WTC11 (cell line): ENCODE data around the gene MPND. TPM values are rescaled to one million over a fixed set of nuclear protein-coding genes. Genes with fewer than 3 reads are reported as not detected.

ENCODE experiments used
- GTF2I ChIP-seq: fragments of 250-450 bp; sonication (Bioruptor Pico); conservative IDR thresholded peaks from 2 replicates; pipeline ENCODE4 v1.4.0; 2021; ENCODE audit warnings: mild to moderate bottlenecking
- ZNF232 ChIP-seq: sonication (generic); formaldehyde crosslinking; IDR thresholded peaks from 2 replicates; pipeline ENCODE4 v1.8.0; 2022; ENCODE audit warnings: mild to moderate bottlenecking, missing genetic modification reagents
- ZNF281 ChIP-seq: sonication (generic); formaldehyde crosslinking; IDR thresholded peaks from 2 replicates; pipeline ENCODE4 v1.8.0; 2023; ENCODE audit warnings: mild to moderate bottlenecking, missing genetic modification reagents
- ZNF671 ChIP-seq: fragments of 250-450 bp; sonication (Bioruptor Pico); IDR thresholded peaks from 2 replicates; pipeline ENCODE4 v1.8.0; 2021; ENCODE audit warnings: mild to moderate bottlenecking
- total RNA-seq: library from RNA; stranded (reverse); gene quantifications from 3 replicates; pipeline ENCODE4 v1.2.3, GENCODE V29; 2021
- TF ChIP-seq, protein P1 (sequence below): sonication (generic); formaldehyde crosslinking; IDR thresholded peaks from 2 replicates; pipeline ENCODE4 v1.8.1; 2022; ENCODE audit warnings: missing genetic modification reagents, borderline replicate concordance
- TF ChIP-seq, protein P2 (sequence below): sonication (generic); formaldehyde crosslinking; IDR thresholded peaks from 2 replicates; pipeline ENCODE4 v1.8.0; 2022; ENCODE audit warnings: mild to moderate bottlenecking, missing genetic modification reagents

Gene MPND
- total RNA-seq, 1 experiment from 2014 or later, result 28.3 TPM

- TF ChIP-seq ZNF281 (CRISPR knock-in tag) (no peak), ZNF232 (CRISPR knock-in tag) (no peak), ZNF671 (0 out of 2 replicates have a peak, but pooled peaks have one; percentile 30), GTF2I (no peak)
- TF ChIP-seq, protein P1, sequence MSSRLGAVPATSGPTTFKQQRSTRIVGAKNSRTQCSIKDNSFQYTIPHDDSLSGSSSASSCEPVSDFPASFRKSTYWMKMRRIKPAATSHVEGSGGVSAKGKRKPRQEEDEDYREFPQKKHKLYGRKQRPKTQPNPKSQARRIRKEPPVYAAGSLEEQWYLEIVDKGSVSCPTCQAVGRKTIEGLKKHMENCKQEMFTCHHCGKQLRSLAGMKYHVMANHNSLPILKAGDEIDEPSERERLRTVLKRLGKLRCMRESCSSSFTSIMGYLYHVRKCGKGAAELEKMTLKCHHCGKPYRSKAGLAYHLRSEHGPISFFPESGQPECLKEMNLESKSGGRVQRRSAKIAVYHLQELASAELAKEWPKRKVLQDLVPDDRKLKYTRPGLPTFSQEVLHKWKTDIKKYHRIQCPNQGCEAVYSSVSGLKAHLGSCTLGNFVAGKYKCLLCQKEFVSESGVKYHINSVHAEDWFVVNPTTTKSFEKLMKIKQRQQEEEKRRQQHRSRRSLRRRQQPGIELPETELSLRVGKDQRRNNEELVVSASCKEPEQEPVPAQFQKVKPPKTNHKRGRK, result no peak
- TF ChIP-seq, protein P2, sequence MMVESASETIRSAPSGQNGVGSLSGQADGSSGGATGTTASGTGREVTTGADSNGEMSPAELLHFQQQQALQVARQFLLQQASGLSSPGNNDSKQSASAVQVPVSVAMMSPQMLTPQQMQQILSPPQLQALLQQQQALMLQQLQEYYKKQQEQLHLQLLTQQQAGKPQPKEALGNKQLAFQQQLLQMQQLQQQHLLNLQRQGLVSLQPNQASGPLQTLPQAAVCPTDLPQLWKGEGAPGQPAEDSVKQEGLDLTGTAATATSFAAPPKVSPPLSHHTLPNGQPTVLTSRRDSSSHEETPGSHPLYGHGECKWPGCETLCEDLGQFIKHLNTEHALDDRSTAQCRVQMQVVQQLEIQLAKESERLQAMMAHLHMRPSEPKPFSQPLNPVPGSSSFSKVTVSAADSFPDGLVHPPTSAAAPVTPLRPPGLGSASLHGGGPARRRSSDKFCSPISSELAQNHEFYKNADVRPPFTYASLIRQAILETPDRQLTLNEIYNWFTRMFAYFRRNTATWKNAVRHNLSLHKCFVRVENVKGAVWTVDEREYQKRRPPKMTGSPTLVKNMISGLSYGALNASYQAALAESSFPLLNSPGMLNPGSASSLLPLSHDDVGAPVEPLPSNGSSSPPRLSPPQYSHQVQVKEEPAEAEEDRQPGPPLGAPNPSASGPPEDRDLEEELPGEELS (CRISPR knock-in tag), result peak; percentile 73; the same call in 1 of the 2 replicates
These were observed 66.0 kb downstream of the MPND start (continued) for GRCh38 chr19:4409123-4409933.

Other genes with a start within 250 kb of the MPND start
- 175 to 177 TPM (median 176 TPM) in 3 replicates for gene MAP2K2, start 219.4 kb upstream of the MPND start, total RNA-seq
- 0.09 to 0.46 TPM in 2 of 3 replicates, not detected in the other for gene CREB3L3, start 189.9 kb upstream of the MPND start, total RNA-seq
- gene SIRT6, start 161.0 kb upstream of the MPND start, total RNA-seq, result 27.2 to 29.9 TPM (median 28.1 TPM) in 3 replicates
- 11.3 to 15.0 TPM (median 14.8 TPM) in 3 replicates for gene ANKRD24, start 160.9 kb upstream of the MPND start, total RNA-seq
- gene EBI3, start 114.0 kb upstream of the MPND start, total RNA-seq, result 0.81 to 1.5 TPM (median 1.1 TPM) in 3 replicates
- 24.3 to 26.5 TPM (median 25.2 TPM) in 3 replicates for gene YJU2, start 96.5 kb upstream of the MPND start, total RNA-seq
- gene SHD, start 64.3 kb upstream of the MPND start, total RNA-seq, result 2.0 to 3.6 TPM (median 3.4 TPM) in 3 replicates
- gene TMIGD2, start 41.2 kb upstream of the MPND start, total RNA-seq, result 0.55 to 1.0 TPM (median 0.94 TPM) in 3 replicates
- 61.3 to 69.2 TPM (median 65.7 TPM) in 3 replicates for gene FSD1, start 39.0 kb upstream of the MPND start, total RNA-seq
- gene STAP2, start 4.7 kb upstream of the MPND start, total RNA-seq, result 18.2 to 21.1 TPM (median 20.2 TPM) in 3 replicates
- 89.4 to 109 TPM (median 89.7 TPM) in 3 replicates for gene SH3GL1, start 57.0 kb downstream of the MPND start, total RNA-seq
- 126 to 161 TPM (median 137 TPM) in 3 replicates for gene CHAF1A, start 59.1 kb downstream of the MPND start, total RNA-seq
- gene UBXN6, start 114.2 kb downstream of the MPND start, total RNA-seq, result 34.8 to 39.8 TPM (median 38.8 TPM) in 3 replicates
- 111 to 116 TPM (median 115 TPM) in 3 replicates for gene HDGFL2, start 128.7 kb downstream of the MPND start, total RNA-seq
- 0.35 to 0.62 TPM (median 0.57 TPM) in 3 replicates for gene PLIN4, start 174.9 kb downstream of the MPND start, total RNA-seq
- gene PLIN5, start 191.7 kb downstream of the MPND start, total RNA-seq, result 3.3 to 4.2 TPM (median 3.9 TPM) in 3 replicates
- 0.81 to 1.2 TPM (median 0.87 TPM) in 3 replicates for gene LRG1, start 196.5 kb downstream of the MPND start, total RNA-seq
- 45.1 to 52.1 TPM (median 49.1 TPM) in 3 replicates for gene SEMA6B, start 216.1 kb downstream of the MPND start, total RNA-seq